A673 (cell line): ENCODE results near the gene ATP1B4.

Source experiments
- EZH2 ChIP-seq: fragments of 200-600 bp; sonication (generic); IDR thresholded peaks from 2 replicates; pipeline ENCODE4 v1.6.1; 2017; ENCODE audit warnings: borderline replicate concordance, low read depth, mild to moderate bottlenecking, mixed read lengths, antibody characterized with exemption, low read length; ENCODE audit not compliant: poor library complexity, severe bottlenecking
- TF ChIP-seq, protein P1 (sequence below): fragments of 300-800, 200-600 bp; sonication (generic); conservative IDR thresholded peaks from 2 replicates; pipeline ENCODE4 v1.5.1; 2017; ENCODE audit warnings: low read depth, mild to moderate bottlenecking, antibody characterized with exemption, low read length, moderate library complexity, mixed read lengths

DNA sequence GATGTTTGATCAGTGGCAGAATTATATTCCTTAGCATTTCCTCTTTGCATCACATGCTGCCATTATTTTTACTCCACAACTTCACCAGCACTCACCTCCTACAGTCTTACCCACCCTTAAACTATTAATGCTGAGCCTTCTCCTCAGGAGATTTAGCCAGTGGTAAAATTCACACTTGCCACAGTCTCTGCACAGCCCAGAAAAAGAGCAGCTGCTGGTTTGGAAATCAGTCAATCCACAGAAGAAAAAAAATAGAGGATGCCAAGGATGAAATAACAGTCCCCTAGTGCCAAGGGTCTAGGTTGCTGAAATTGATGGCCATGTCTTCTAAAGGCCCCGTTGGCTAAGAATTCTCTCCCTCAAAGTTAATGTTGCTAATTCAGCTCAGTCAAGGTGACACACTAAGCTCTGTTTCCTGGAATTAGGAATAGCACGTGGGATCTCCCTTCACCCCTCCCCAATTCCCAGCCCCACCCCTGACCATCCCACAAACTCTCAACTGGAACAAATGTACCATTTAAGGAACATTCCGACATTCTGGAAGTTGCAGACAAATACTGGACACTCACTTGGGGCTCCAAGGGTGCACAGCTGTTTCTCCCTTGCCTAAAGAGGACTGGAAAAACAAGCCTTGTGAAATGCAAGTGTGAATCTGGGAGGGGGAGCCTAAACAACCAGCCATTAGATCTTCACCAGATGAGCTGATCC is 5.7 kb downstream of the ATP1B4 start:
- TF ChIP-seq, protein P1, sequence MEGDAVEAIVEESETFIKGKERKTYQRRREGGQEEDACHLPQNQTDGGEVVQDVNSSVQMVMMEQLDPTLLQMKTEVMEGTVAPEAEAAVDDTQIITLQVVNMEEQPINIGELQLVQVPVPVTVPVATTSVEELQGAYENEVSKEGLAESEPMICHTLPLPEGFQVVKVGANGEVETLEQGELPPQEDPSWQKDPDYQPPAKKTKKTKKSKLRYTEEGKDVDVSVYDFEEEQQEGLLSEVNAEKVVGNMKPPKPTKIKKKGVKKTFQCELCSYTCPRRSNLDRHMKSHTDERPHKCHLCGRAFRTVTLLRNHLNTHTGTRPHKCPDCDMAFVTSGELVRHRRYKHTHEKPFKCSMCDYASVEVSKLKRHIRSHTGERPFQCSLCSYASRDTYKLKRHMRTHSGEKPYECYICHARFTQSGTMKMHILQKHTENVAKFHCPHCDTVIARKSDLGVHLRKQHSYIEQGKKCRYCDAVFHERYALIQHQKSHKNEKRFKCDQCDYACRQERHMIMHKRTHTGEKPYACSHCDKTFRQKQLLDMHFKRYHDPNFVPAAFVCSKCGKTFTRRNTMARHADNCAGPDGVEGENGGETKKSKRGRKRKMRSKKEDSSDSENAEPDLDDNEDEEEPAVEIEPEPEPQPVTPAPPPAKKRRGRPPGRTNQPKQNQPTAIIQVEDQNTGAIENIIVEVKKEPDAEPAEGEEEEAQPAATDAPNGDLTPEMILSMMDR, result no peak
- no peak for TF ChIP-seq EZH2
